Measurements from ENCODE around the gene PHLDA1. TPM values are rescaled to one million over a fixed set of nuclear protein-coding genes. Genes with fewer than 3 reads are reported as not detected.

The PHLDA1 gene
- polyA plus RNA-seq, 1 donor = 18.1 TPM

DNA sequence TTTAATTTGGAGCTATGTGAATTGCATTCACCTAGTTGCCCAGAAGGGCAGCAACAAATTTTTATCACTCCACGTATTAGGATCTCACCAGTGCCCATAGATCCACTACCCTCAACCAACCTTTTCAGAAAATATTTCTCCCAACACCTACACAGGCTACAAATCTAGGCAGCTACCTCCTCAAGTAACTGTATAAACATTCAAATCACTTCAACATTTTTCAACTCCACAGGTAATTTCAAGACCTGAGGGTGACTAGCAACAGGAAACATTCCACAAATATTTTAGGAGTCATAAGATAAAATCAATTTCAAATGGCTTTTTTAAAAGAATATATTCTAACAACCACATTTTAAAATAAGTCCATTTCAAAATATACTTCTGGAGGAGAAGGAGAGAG lies 12.9 kb downstream of the PHLDA1 start:
- no peak for DNase-seq
- H3K4me3 ChIP-seq (ENCODE audit: low read length) = no peak overlapping the region
- H3K9me3 ChIP-seq (ENCODE audit: control insufficient read depth, low read depth, low read length) = no peaks in the 10 kb centered on the region
- peaks cover 4% of the 10 kb centered on the region for H3K4me1 ChIP-seq (ENCODE audit: control insufficient read depth, insufficient read depth, low read length)
- no peak overlapping the region for H3K27ac ChIP-seq (ENCODE audit: low read length)
- H3K27me3 ChIP-seq (ENCODE audit: control insufficient read depth, insufficient read depth, low read length) = peaks cover 23% of the 10 kb centered on the region
- no peaks in the 10 kb centered on the region for H3K36me3 ChIP-seq (ENCODE audit: control insufficient read depth, insufficient read depth, low read length)
- no CpG with 5 or more reads among the region's 1 CpG for WGBS (ENCODE audit: insufficient coverage, low lambda C conversion rate)

DNA sequence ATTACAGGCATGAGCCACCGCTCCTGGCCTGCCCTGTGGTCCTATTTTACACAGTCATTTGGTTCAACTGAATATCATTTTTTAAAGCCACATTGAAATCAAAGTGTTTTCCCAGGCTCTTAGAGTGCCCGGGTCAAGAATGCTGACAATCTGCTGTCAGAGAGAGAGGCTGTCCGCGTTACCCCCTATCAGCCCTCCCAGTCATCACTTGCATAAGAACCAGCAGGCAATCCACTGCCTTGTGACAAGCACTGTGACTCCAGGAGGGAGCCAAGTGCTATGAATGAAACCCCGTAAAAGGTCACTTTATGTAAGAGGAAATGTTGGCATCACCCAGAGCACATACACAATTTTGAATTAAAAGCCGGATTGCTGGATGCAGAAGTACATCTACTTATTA lies 13.5 kb downstream of the PHLDA1 start:
- Histone ChIP-seq H3K27ac (ENCODE audit: low read length) (no peak overlapping the region), H3K4me1 (ENCODE audit: control insufficient read depth, insufficient read depth, low read length) (peaks cover 4% of the 10 kb centered on the region), H3K4me3 (ENCODE audit: low read length) (no peak overlapping the region), H3K36me3 (ENCODE audit: control insufficient read depth, insufficient read depth, low read length) (no peaks in the 10 kb centered on the region), H3K9me3 (ENCODE audit: control insufficient read depth, low read depth, low read length) (no peaks in the 10 kb centered on the region), H3K27me3 (ENCODE audit: control insufficient read depth, insufficient read depth, low read length) (peaks cover 25% of the 10 kb centered on the region)
- 100% methylated on average over 1 of the region's 6 CpGs for WGBS (ENCODE audit: insufficient coverage, low lambda C conversion rate)
- peak in 1 of 2 donors; percentile 72 for DNase-seq

DNA sequence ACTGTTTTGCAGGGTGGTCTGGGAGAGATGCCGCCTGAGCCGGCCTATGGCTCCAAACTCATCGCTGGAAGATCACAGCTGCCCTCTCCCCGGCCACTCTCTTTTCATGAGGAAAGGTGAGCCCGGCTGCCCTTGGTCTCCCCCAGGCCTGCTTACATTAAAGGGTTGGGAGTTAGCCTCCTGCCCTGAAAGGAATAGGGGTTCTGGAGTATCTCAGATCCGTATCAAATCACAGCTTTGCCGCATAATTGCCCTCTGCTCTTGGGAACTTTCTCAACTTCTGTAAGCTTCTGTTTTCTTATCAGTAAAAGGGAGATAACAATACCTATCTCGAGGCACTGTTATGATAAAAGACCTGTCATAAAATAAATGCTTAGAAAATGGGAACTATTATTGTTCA lies 17.6 kb downstream of the PHLDA1 start:
- H3K36me3 ChIP-seq (ENCODE audit: control insufficient read depth, insufficient read depth, low read length) = no peaks in the 10 kb centered on the region
- H3K4me1 ChIP-seq (ENCODE audit: control insufficient read depth, insufficient read depth, low read length) = peaks cover 19% of the 10 kb centered on the region
- no peak overlapping the region for H3K4me3 ChIP-seq (ENCODE audit: low read length)
- no peaks in the 10 kb centered on the region for H3K9me3 ChIP-seq (ENCODE audit: control insufficient read depth, low read depth, low read length)
- 0% methylated on average over 1 of the region's 8 CpGs for WGBS (ENCODE audit: insufficient coverage, low lambda C conversion rate)
- peak in 1 of 2 donors; percentile 43 for DNase-seq
- H3K27ac ChIP-seq (ENCODE audit: low read length) = no peak overlapping the region
- H3K27me3 ChIP-seq (ENCODE audit: control insufficient read depth, insufficient read depth, low read length) = peaks cover 35% of the 10 kb centered on the region

- H3K9me3 ChIP-seq (ENCODE audit: control insufficient read depth, low read depth, low read length) = no peaks in the 10 kb centered on the region
- no peaks in the 10 kb centered on the region for H3K36me3 ChIP-seq (ENCODE audit: control insufficient read depth, insufficient read depth, low read length)
- no peak for DNase-seq
- no CpG with 5 or more reads among the region's 4 CpGs for WGBS (ENCODE audit: insufficient coverage, low lambda C conversion rate)
- peaks cover 34% of the 10 kb centered on the region for H3K27me3 ChIP-seq (ENCODE audit: control insufficient read depth, insufficient read depth, low read length)
- peaks cover 19% of the 10 kb centered on the region for H3K4me1 ChIP-seq (ENCODE audit: control insufficient read depth, insufficient read depth, low read length)
- no peak overlapping the region for H3K4me3 ChIP-seq (ENCODE audit: low read length)
- no peak overlapping the region for H3K27ac ChIP-seq (ENCODE audit: low read length)
These were observed 18.0 kb downstream of the PHLDA1 start for GRCh38 chr12:76013603-76014002.

DNA sequence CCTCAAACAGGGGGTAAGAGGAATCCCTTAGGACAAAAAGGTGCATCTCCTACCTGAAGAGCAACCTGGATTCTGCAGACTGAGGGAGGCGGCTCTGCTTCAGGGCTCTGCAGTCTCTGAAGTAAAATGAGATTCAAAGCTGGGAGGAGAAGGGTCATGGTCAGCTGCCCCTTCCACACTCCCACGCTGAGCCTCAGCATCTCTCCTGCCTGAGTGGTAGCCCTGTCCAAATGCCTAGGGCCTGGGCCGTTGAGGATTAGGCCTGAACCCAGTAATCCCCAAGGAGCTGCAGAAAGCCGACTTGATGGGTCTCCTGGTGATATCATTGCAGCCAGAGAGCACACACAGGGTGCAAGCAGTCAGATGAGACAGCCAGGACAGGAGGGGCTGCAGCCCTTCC lies 18.9 kb downstream of the PHLDA1 start:
- H3K4me3 ChIP-seq (ENCODE audit: low read length) = no peak overlapping the region
- H3K36me3 ChIP-seq (ENCODE audit: control insufficient read depth, insufficient read depth, low read length) = no peaks in the 10 kb centered on the region
- peaks cover 19% of the 10 kb centered on the region for H3K4me1 ChIP-seq (ENCODE audit: control insufficient read depth, insufficient read depth, low read length)
- no CpG with 5 or more reads among the region's 4 CpGs for WGBS (ENCODE audit: insufficient coverage, low lambda C conversion rate)
- no peak overlapping the region for H3K27ac ChIP-seq (ENCODE audit: low read length)
- H3K27me3 ChIP-seq (ENCODE audit: control insufficient read depth, insufficient read depth, low read length) = peaks cover 28% of the 10 kb centered on the region
- DNase-seq = no peak
- no peaks in the 10 kb centered on the region for H3K9me3 ChIP-seq (ENCODE audit: control insufficient read depth, low read depth, low read length)

DNA sequence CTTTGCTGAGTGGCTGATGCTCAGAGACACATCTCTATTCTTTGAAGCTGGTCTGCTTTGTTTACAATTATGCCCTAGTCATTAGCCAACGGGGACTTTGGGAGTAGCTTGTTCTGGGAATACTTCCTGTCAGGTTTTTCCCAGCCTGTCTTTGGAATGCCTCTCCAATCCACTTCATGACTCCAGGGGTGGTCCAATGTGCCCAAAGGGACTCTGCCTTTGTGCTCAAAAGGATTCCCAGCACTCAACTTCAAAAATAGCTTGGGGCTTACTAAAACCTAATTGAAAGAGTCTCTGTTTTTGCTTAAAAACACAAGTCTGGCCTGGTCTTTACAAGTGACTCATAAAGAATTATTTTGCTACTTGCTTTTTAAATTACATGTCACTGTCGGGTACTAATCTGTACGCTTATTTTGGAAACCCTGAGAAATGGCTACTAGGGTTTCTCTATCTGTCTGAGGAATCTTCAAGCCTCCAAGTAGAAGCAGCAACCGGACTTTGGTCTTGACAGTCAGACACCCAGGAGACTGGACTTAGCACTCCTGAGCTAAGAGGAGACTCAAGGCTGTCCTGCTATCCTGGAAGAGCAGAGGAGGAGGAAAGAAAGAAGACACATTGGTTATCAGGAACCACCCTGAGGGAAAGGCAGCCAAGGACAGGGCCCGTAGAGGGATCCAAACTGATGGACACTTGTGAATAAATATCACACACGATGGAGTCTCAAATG lies 20.7 kb downstream of the PHLDA1 start:
- H3K27me3 ChIP-seq (ENCODE audit: control insufficient read depth, insufficient read depth, low read length) = peaks cover 20% of the 10 kb centered on the region
- DNase-seq = peak; percentile 73 to 81
- H3K9me3 ChIP-seq (ENCODE audit: control insufficient read depth, low read depth, low read length) = no peaks in the 10 kb centered on the region
- no peak overlapping the region for H3K27ac ChIP-seq (ENCODE audit: low read length)
- H3K4me1 ChIP-seq (ENCODE audit: control insufficient read depth, insufficient read depth, low read length) = peaks cover 19% of the 10 kb centered on the region
- H3K4me3 ChIP-seq (ENCODE audit: low read length) = no peak overlapping the region
- H3K36me3 ChIP-seq (ENCODE audit: control insufficient read depth, insufficient read depth, low read length) = no peaks in the 10 kb centered on the region
- WGBS (ENCODE audit: insufficient coverage, low lambda C conversion rate) = no CpG with 5 or more reads among the region's 6 CpGs

- peak in 1 of 2 donors; percentile 64 for DNase-seq
- Histone ChIP-seq H3K9me3 (ENCODE audit: control insufficient read depth, low read depth, low read length) (no peaks in the 10 kb centered on the region), H3K4me1 (ENCODE audit: control insufficient read depth, insufficient read depth, low read length) (peaks cover 15% of the 10 kb centered on the region), H3K4me3 (ENCODE audit: low read length) (no peak overlapping the region), H3K36me3 (ENCODE audit: control insufficient read depth, insufficient read depth, low read length) (no peaks in the 10 kb centered on the region), H3K27ac (ENCODE audit: low read length) (no peak overlapping the region), H3K27me3 (ENCODE audit: control insufficient read depth, insufficient read depth, low read length) (peaks cover 16% of the 10 kb centered on the region)
- WGBS (ENCODE audit: insufficient coverage, low lambda C conversion rate) = no CpG with 5 or more reads among the region's 3 CpGs
These were observed 23.1 kb downstream of the PHLDA1 start for GRCh38 chr12:76008428-76008827.

- WGBS (ENCODE audit: insufficient coverage, low lambda C conversion rate) = 33% methylated on average over 1 of the region's 8 CpGs
- DNase-seq = no peak
- Histone ChIP-seq H3K4me1 (ENCODE audit: control insufficient read depth, insufficient read depth, low read length) (peaks cover 15% of the 10 kb centered on the region), H3K4me3 (ENCODE audit: low read length) (no peak overlapping the region), H3K36me3 (ENCODE audit: control insufficient read depth, insufficient read depth, low read length) (no peaks in the 10 kb centered on the region), H3K27ac (ENCODE audit: low read length) (no peak overlapping the region), H3K27me3 (ENCODE audit: control insufficient read depth, insufficient read depth, low read length) (peaks cover 9% of the 10 kb centered on the region), H3K9me3 (ENCODE audit: control insufficient read depth, low read depth, low read length) (no peaks in the 10 kb centered on the region)
These were observed 23.9 kb downstream of the PHLDA1 start for GRCh38 chr12:76007640-76008039.

DNA sequence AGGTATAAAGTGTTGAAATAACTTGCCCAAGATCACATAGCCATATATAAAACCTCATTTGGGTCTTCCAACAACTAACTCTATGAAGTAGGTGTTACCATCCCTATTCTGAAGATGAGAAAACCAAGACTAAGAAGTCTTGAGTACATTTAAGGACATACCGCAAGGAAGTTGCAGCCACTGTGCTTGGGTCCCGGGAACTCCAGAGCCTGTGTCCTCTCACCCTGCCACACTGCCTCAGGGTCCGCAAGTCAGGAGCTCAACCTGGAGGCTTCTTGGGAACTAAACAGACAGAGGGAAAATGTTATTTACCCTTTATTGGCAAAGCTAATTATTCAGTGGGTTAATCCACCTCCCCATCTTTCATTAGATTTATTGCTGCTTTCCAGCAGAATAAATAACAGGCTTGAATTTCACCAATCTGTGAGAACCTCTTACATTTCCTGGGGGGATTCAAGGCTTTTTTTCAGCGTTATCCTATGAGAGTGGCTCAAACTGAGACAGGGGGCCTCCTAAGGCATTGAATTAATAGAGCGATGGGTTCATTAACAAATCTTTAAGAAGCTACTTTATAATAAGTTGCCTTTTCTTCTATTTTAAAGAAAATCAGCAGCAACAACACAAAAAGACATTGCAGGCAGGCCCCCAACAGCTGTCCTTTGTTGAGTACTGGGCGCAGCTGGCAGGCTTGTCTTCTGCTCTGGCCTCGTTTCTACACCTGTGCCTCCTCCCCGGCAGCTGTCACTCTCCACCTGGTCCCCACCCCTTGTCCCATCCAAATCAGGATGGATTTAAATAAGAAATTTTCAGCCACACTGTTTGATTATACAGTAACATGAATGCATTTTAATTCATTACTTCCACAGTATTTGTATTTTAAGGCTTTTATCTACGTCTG lies 25.3 kb downstream of the PHLDA1 start:
- 79% methylated on average over 2 of the region's 9 CpGs for WGBS (ENCODE audit: insufficient coverage, low lambda C conversion rate)
- Histone ChIP-seq H3K9me3 (ENCODE audit: control insufficient read depth, low read depth, low read length) (no peaks in the 10 kb centered on the region), H3K27ac (ENCODE audit: low read length) (no peak overlapping the region), H3K27me3 (ENCODE audit: control insufficient read depth, insufficient read depth, low read length) (no peaks in the 10 kb centered on the region), H3K4me1 (ENCODE audit: control insufficient read depth, insufficient read depth, low read length) (peaks cover 8% of the 10 kb centered on the region), H3K36me3 (ENCODE audit: control insufficient read depth, insufficient read depth, low read length) (no peaks in the 10 kb centered on the region), H3K4me3 (ENCODE audit: low read length) (no peak overlapping the region)
- no peak for DNase-seq

GRCh38 chr12:76003355-76003638 lies 28.3 kb downstream of the PHLDA1 start:
- Histone ChIP-seq H3K36me3 (ENCODE audit: control insufficient read depth, insufficient read depth, low read length) (no peaks in the 10 kb centered on the region), H3K4me1 (ENCODE audit: control insufficient read depth, insufficient read depth, low read length) (no peaks in the 10 kb centered on the region), H3K27me3 (ENCODE audit: control insufficient read depth, insufficient read depth, low read length) (no peaks in the 10 kb centered on the region), H3K9me3 (ENCODE audit: control insufficient read depth, low read depth, low read length) (no peaks in the 10 kb centered on the region), H3K27ac (ENCODE audit: low read length) (no peak overlapping the region), H3K4me3 (ENCODE audit: low read length) (no peak overlapping the region)
- WGBS (ENCODE audit: insufficient coverage, low lambda C conversion rate) = no CpG with 5 or more reads among the region's 2 CpGs
- no peak for DNase-seq

Measured in large intestine (tissue), 3 donors.